GM12873 (cell line): Measurements from ENCODE around the gene NR2F1-AS1.

Experiments
- CTCF ChIP-seq: IDR thresholded peaks from 2 replicates; pipeline ENCODE4 v1.5.1; 2012; ENCODE audit warnings: low read depth, mild to moderate bottlenecking, moderate library complexity, low read length, control low read depth; ENCODE audit not compliant: insufficient read depth; ENCODE audit errors: missing control alignments

The NR2F1-AS1 gene

GRCh38 chr5:93580927-93581445, at the start of gene NR2F1-AS1:
Gene NR2F1-AS1 (minus strand): TSS chr5:93581219.
- TF ChIP-seq CTCF: no peak

- no peak for TF ChIP-seq CTCF
Observed at GRCh38 chr5:93626801-93627200, 45.8 kb upstream of the NR2F1-AS1 start.

GRCh38 chr5:93623153-93623552, 42.1 kb upstream of the NR2F1-AS1 start:
- no peak for TF ChIP-seq CTCF

GRCh38 chr5:93622240-93622885, 41.3 kb upstream of the NR2F1-AS1 start:
- no peak for TF ChIP-seq CTCF

GRCh38 chr5:93621327-93621798, 40.3 kb upstream of the NR2F1-AS1 start:
- no peak for TF ChIP-seq CTCF

GRCh38 chr5:93620487-93621326, 39.7 kb upstream of the NR2F1-AS1 start:
- peak; percentile 27 for TF ChIP-seq CTCF

GRCh38 chr5:93616538-93617174, 35.6 kb upstream of the NR2F1-AS1 start:
- no peak for TF ChIP-seq CTCF
